Measurements from ENCODE around the gene BRI3.

Gene BRI3

DNA sequence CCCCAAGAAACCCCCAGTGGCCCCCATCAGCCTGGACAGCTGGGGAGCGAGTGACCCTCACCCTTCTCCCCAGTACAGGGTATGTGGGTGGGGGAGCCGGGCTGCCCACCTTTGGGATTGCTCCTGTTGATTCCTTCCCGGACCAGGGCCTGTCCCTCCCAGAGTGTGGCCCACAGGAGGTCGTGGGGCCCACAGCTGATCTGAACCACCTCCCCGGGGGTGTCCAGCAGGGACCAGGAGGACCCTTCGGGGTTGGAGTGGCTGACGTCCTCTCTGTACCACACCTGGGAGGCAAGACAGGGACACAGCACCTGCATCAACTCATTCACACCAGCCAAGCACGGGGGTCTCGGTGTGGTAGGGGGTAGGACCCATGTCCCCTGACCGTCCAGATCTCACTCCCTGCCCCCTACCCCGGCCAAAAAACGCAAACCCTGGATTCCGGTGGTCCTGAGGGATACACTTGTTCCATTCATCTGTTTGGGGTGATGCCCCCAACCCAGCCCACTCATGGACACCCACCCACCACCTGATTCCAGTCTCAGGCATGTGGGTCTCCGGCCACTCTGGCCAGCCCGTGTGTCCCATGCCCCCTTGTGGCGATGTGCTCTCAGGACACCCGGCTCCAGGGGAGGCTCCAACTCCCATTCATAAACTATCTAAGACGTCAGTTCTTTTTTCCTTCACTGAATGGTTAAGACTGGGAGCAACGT, 40.4 kb upstream of the BRI3 start:
- Histone ChIP-seq H3K27me3 (ENCODE audit: insufficient read depth, poor library complexity, severe bottlenecking) (no peaks in the 10 kb centered on the region), H3K4me3 (replicated peaks; ENCODE audit: insufficient read depth, low read length) (no peak overlapping the region), H3K27ac (replicated peaks) (no peak overlapping the region)
- TF ChIP-seq, protein P1, sequence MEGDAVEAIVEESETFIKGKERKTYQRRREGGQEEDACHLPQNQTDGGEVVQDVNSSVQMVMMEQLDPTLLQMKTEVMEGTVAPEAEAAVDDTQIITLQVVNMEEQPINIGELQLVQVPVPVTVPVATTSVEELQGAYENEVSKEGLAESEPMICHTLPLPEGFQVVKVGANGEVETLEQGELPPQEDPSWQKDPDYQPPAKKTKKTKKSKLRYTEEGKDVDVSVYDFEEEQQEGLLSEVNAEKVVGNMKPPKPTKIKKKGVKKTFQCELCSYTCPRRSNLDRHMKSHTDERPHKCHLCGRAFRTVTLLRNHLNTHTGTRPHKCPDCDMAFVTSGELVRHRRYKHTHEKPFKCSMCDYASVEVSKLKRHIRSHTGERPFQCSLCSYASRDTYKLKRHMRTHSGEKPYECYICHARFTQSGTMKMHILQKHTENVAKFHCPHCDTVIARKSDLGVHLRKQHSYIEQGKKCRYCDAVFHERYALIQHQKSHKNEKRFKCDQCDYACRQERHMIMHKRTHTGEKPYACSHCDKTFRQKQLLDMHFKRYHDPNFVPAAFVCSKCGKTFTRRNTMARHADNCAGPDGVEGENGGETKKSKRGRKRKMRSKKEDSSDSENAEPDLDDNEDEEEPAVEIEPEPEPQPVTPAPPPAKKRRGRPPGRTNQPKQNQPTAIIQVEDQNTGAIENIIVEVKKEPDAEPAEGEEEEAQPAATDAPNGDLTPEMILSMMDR (IDR thresholded peaks at IDR 0.05; ENCODE audit: insufficient read depth, low read length), result peak; percentile 69
- no peak for TF ChIP-seq GABPA (IDR thresholded peaks at IDR 0.05; ENCODE audit: low read depth)
- DNase-seq (ENCODE audit: low read depth in 1 of 2, low spot score in 1 of 2), result peak in 1 of 2 experiments; percentile 35

DNA sequence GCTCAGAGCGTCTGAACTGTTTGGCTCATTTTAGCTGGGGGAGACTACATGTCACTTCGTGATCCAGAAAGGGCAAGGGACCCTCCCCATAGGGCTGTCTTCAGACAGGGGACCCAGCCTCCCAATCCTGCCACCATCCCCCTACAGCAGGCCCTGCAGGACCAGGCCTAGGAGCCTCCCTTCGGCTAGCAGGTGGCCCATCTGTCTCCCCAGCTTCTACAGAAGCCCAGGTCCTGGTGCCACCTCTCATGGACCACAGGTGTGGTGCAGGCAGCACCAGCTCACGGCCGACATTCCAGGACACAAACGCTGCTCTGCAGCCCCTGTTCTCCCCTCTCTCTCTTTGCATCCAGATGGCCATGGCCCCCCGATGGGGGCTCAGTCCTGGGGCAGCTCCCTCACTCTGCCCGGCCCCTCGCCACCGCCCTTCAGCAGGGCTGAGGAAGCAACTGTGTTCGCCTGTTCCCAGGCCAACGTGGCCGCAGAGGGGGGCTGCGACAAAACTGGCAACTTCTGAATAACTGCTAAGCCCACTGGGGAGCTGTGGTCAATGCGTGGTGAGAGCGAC, 39.7 kb upstream of the BRI3 start:
- TF ChIP-seq POLR2AphosphoS5 (IDR thresholded peaks at IDR 0.05; ENCODE audit: low read depth), result no peak
- no peak for TF ChIP-seq SPI1 (IDR thresholded peaks at IDR 0.05; ENCODE audit: borderline replicate concordance, low read depth)
- TF ChIP-seq, protein P1 (IDR thresholded peaks at IDR 0.05; ENCODE audit: insufficient read depth, low read length), result no peak
- TF ChIP-seq GABPA (IDR thresholded peaks at IDR 0.05; ENCODE audit: low read depth), result no peak
- TF ChIP-seq, protein P2, sequence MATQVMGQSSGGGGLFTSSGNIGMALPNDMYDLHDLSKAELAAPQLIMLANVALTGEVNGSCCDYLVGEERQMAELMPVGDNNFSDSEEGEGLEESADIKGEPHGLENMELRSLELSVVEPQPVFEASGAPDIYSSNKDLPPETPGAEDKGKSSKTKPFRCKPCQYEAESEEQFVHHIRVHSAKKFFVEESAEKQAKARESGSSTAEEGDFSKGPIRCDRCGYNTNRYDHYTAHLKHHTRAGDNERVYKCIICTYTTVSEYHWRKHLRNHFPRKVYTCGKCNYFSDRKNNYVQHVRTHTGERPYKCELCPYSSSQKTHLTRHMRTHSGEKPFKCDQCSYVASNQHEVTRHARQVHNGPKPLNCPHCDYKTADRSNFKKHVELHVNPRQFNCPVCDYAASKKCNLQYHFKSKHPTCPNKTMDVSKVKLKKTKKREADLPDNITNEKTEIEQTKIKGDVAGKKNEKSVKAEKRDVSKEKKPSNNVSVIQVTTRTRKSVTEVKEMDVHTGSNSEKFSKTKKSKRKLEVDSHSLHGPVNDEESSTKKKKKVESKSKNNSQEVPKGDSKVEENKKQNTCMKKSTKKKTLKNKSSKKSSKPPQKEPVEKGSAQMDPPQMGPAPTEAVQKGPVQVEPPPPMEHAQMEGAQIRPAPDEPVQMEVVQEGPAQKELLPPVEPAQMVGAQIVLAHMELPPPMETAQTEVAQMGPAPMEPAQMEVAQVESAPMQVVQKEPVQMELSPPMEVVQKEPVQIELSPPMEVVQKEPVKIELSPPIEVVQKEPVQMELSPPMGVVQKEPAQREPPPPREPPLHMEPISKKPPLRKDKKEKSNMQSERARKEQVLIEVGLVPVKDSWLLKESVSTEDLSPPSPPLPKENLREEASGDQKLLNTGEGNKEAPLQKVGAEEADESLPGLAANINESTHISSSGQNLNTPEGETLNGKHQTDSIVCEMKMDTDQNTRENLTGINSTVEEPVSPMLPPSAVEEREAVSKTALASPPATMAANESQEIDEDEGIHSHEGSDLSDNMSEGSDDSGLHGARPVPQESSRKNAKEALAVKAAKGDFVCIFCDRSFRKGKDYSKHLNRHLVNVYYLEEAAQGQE (IDR thresholded peaks at IDR 0.05; ENCODE audit: insufficient replicate concordance, low read depth), result no peak
- DNase-seq (ENCODE audit: low read depth in 1 of 2, low spot score in 1 of 2), result no peak
- no peaks in the 10 kb centered on the region for H3K27me3 ChIP-seq (ENCODE audit: insufficient read depth, poor library complexity, severe bottlenecking)
- no peak overlapping the region for H3K27ac ChIP-seq (replicated peaks)
- no peak overlapping the region for H3K4me3 ChIP-seq (replicated peaks; ENCODE audit: insufficient read depth, low read length)

DNA sequence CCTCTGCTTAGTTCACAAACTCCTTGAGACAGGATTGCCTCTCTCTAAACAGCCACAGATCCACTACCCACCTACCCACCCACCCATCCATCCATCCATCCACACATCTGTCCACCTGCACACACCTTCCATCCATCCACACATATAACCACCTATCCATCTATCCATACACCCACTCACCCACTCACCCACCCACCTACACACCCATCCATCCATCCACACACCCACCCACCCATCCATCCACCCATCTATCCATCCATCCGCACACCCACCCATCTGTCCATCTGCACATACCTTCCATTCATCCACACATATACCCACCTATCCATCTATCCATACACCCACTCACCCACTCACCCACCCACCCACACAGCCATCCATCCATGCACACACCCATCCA, 39.1 kb upstream of the BRI3 start:
- Histone ChIP-seq H3K27me3 (ENCODE audit: insufficient read depth, poor library complexity, severe bottlenecking) (no peaks in the 10 kb centered on the region), H3K4me3 (replicated peaks; ENCODE audit: insufficient read depth, low read length) (no peak overlapping the region), H3K27ac (replicated peaks) (no peak overlapping the region)
- no peak for DNase-seq (ENCODE audit: low read depth in 1 of 2, low spot score in 1 of 2)
- TF ChIP-seq, protein P2 (IDR thresholded peaks at IDR 0.05; ENCODE audit: insufficient replicate concordance, low read depth), result no peak
- TF ChIP-seq GABPA (IDR thresholded peaks at IDR 0.05; ENCODE audit: low read depth) (no peak), SPI1 (IDR thresholded peaks at IDR 0.05; ENCODE audit: borderline replicate concordance, low read depth) (no peak), POLR2AphosphoS5 (IDR thresholded peaks at IDR 0.05; ENCODE audit: low read depth) (no peak)
- TF ChIP-seq, protein P1 (IDR thresholded peaks at IDR 0.05; ENCODE audit: insufficient read depth, low read length), result no peak

Data from HL-60 (cell line).